ENCODE data around the gene FBXL3. TPM values are rescaled to one million over a fixed set of nuclear protein-coding genes. Genes with fewer than 3 reads are reported as not detected.

The FBXL3 gene
- polyA plus RNA-seq, 6 donors from 2014 or later = 32.2 to 54.4 (median 45.1) TPM

DNA sequence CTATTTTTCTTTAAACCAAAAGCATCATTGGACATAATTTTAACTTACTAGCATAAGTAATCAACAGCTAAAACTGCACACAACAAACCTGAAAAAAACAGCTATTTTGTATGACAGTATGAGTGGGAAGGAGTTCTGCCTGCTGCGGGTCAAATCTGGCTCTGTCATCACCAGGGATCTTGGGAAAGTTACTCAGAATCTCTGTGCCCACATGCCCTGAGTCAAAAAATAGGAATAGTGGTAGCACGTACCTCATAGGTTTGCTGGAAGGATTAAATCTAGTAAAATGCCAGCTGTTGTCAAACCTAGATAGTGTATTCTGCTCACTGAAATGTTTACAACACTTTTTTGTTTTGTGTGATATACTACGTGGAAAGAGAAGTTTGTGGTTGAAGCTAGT, 33.9 kb downstream of the FBXL3 start:
- Mint-ChIP-seq H3K27ac (peak overlapping the region; percentile 97 to 100 (median 99)), H3K4me3 (peak overlapping the region; percentile 89 to 99 (median 97)), H3K36me3 (peaks cover 0 to 8% of the 10 kb centered on the region in 2 donors), H3K27me3 (no peaks in the 10 kb centered on the region), H3K4me1 (peaks cover 31 to 38% (median 32%) of the 10 kb centered on the region in 3 donors), H3K9me3 (no peaks in the 10 kb centered on the region)
- DNase-seq = no peak
- ATAC-seq (ENCODE audit: low read depth in 2 of 2) = no peak

DNA sequence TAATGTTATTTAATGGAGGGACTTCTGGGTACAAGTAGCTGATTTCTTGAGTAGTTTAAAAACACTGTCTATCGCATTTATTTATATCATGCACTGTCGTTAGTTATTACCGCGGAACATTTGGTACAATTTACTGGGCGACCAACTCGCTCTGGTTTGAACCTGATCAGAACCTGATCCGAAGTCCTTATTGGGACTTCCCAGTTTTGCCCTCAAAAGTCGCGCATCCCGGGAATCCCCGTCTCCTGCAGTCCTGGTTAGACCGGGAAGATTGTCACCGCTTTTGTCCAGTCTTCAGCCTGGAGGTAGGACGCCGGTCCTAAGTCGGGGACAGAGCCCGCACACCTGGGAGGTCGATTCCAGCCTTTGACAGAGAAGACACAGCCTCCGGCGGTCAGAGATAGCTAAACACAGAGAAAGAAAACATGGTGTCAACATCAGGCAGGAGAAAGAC, 34.4 kb downstream of the FBXL3 start:
- no peak for ATAC-seq (ENCODE audit: low read depth in 2 of 2)
- Mint-ChIP-seq H3K36me3 (peaks cover 0 to 8% of the 10 kb centered on the region in 2 donors), H3K27me3 (no peaks in the 10 kb centered on the region), H3K9me3 (no peaks in the 10 kb centered on the region), H3K4me1 (peaks cover 30 to 35% (median 31%) of the 10 kb centered on the region in 3 donors), H3K27ac (peak overlapping the region; percentile 97 to 100 (median 99)), H3K4me3 (peak overlapping the region; percentile 89 to 99 (median 97))
- no peak for DNase-seq

DNA sequence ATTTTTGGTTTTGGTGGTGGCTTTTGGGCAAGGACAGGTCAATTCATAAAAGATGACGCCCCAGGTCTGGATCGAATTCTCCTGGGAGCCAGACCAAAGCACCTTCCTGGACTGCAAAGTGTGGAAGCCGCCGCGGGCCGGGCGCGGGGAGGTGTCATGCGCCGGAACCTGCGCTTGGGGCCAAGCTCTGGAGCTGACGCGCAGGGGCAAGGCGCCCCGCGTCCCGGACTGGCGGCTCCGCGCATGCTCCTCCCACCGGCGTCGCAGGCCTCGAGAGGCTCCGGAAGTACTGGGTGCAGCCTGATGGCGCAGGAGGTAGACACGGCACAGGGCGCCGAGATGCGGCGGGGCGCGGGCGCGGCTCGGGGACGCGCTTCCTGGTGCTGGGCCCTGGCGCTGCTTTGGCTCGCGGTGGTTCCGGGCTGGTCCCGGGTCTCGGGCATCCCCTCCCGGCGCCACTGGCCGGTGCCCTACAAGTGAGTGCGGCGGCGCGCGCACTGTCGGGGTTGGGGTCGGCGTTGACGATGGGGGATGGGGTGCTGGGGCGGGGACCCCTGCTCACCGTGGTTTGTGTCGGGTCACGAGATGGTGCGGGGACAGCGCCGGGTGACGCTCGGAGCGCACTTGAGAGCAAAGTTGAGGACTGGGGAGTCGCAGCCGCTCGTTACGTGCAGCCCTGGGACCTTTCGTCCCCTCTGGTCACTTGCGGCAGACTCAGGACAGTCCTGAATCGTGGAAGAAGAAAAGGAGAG, 35.0 kb downstream of the FBXL3 start, which contains the start of gene CLN5:
Gene CLN5, plus strand, starts transcription at position 286 of the 752 bp plus-strand sequence. Its CDS starts 18 bp downstream, at position 304.
- Mint-ChIP-seq H3K36me3 (peaks cover 0 to 8% of the 10 kb centered on the region in 2 donors), H3K27me3 (peaks cover 0 to 4% (median under 1%) of the 10 kb centered on the region in 3 donors), H3K4me3 (peak within 1 kb of the TSS; percentile 89 to 99 (median 97)), H3K27ac (peak within 1 kb of the TSS; percentile 97 to 100 (median 99)), H3K4me1 (peaks cover 30 to 35% (median 31%) of the 10 kb centered on the region in 3 donors), H3K9me3 (no peaks in the 10 kb centered on the region)
- ATAC-seq (ENCODE audit: low read depth in 2 of 2) = peak; percentile 90 to 91
- DNase-seq = peak; percentile 97

DNA sequence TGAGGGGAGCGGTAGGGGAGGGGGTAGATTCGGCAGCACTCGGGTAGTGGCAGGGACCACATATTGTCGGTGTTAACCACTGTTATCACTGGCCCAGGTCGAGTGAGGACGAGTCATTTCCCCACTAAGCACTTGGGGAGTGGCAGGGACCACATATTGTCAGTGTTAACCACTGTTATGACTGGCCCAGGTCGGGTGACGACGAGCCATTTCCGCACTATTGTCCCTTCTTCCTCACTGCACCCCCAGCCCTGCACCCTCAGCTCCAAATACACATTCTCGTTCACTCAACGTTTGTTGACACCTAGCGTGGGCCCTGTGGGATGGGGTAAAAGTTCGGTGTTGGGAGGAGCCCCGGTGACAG, 35.5 kb downstream of the FBXL3 start:
- H3K9me3 Mint-ChIP-seq = no peaks in the 10 kb centered on the region
- H3K36me3 Mint-ChIP-seq = peaks cover 0 to 3% of the 10 kb centered on the region in 2 donors
- peaks cover 28 to 32% (median 30%) of the 10 kb centered on the region in 3 donors for H3K4me1 Mint-ChIP-seq
- peak overlapping the region; percentile 89 to 99 (median 97) for H3K4me3 Mint-ChIP-seq
- DNase-seq (no peak), ATAC-seq (ENCODE audit: low read depth in 2 of 2) (peak; percentile 22 to 24)
- peaks cover 0 to 6% (median 4%) of the 10 kb centered on the region in 3 donors for H3K27me3 Mint-ChIP-seq
- peak overlapping the region; percentile 97 to 100 (median 99) for H3K27ac Mint-ChIP-seq

DNA sequence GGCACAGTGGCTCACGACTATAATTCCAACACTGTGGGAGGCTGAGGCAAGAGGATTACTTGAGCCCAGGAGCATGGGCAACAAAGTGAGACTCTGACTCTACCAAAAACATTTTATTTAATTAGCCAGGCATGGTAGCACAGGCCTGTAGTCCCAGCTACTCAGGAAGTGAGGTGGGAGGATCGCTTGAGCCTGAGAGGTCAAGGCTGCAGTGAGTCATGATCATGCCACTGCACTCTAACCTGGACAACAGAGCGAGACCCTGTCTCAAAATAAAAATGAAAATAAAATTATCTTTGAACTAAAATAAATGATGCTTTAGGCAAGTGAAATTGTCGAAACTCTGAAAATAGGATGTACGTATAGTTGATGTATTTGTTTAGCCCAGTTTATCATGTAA, 43.3 kb downstream of the FBXL3 start:
- Mint-ChIP-seq H3K36me3 (no peaks in the 10 kb centered on the region), H3K4me1 (peaks cover 0 to 7% (median 4%) of the 10 kb centered on the region in 3 donors), H3K4me3 (no peak overlapping the region), H3K27ac (peak overlapping the region in 1 of 6 donors; percentile 38), H3K27me3 (peaks cover 22 to 28% (median 26%) of the 10 kb centered on the region in 3 donors), H3K9me3 (no peaks in the 10 kb centered on the region)
- ATAC-seq (ENCODE audit: low read depth in 2 of 2) (no peak), DNase-seq (no peak)

- ATAC-seq (ENCODE audit: low read depth in 2 of 2) (no peak), DNase-seq (no peak)
- Mint-ChIP-seq H3K27me3 (peaks cover 27 to 34% (median 29%) of the 10 kb centered on the region in 3 donors), H3K4me3 (no peak overlapping the region), H3K36me3 (no peaks in the 10 kb centered on the region), H3K9me3 (no peaks in the 10 kb centered on the region), H3K4me1 (peaks cover 0 to 7% (median 4%) of the 10 kb centered on the region in 3 donors), H3K27ac (no peak overlapping the region)
These were observed 44.9 kb downstream of the FBXL3 start for GRCh38 chr13:76982061-76982460.

DNA sequence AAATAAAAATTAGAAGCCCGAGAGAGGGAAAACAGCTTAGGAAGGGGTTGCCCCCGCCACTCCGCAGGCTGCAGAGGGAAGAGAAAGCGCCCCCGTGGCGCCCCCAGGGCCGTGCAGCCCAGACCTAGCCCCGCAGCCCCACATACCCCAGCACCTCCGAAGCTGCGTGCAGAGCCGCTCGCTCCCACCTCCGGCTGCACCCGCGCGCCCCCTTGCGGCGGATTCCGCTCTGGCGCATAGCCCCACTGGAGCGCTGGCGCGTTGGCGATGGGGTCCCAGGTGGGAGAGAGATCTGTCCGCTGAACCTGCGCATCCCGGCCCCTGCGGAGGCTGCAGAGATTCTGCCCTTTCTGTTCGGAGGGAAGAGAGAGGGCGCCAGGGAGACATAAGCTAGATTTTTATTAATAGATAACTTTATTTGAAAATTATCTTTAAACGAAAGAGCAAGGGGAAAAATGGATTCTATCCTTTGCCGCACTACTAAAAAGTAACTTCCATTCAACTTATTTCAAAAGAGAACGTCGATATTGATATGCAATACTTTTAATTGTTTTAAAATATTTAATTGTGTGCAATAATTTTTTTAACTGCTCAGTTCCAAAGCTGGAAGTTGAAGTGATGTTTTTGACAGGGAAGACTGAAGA, 46.8 kb downstream of the FBXL3 start:
- H3K4me3 Mint-ChIP-seq = peak overlapping the region in 6 of 8 donors; percentile 23 to 77 (median 61)
- no peaks in the 10 kb centered on the region for H3K36me3 Mint-ChIP-seq
- ATAC-seq (ENCODE audit: low read depth in 2 of 2) (peak; percentile 100), DNase-seq (peak; percentile 80)
- H3K27ac Mint-ChIP-seq = no peak overlapping the region
- H3K4me1 Mint-ChIP-seq = peaks cover 0 to 7% (median 4%) of the 10 kb centered on the region in 3 donors
- no peaks in the 10 kb centered on the region for H3K9me3 Mint-ChIP-seq
- H3K27me3 Mint-ChIP-seq = peaks cover 27 to 42% (median 34%) of the 10 kb centered on the region in 3 donors

DNA sequence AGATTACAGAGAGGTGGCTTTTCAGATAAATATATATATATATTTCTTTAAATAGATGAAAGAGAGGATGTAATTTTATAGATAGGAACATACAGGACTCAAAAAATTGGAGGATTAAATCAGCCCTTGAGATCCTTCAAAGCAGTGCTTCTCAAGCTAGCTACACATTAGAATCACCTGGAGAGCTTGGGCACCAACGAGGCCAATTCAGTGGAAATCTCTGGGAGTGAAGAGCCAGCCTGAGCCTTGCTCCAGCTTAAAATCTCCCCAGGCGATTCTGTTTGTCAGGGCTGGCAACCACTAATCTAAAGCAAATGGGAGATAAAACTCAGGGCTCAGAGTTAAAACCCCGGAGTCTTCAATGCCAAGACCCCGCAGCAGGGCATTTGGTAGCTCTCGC, 50.0 kb downstream of the FBXL3 start:
- Mint-ChIP-seq H3K4me3 (no peak overlapping the region), H3K4me1 (peaks cover 4 to 9% (median 7%) of the 10 kb centered on the region in 3 donors), H3K9me3 (no peaks in the 10 kb centered on the region), H3K36me3 (no peaks in the 10 kb centered on the region), H3K27me3 (peaks cover 46 to 58% (median 56%) of the 10 kb centered on the region in 3 donors), H3K27ac (no peak overlapping the region)
- no peak for DNase-seq
- ATAC-seq (ENCODE audit: low read depth in 2 of 2) = no peak

- no peak for ATAC-seq (ENCODE audit: low read depth in 2 of 2)
- Mint-ChIP-seq H3K4me3 (no peak overlapping the region), H3K27ac (no peak overlapping the region), H3K36me3 (no peaks in the 10 kb centered on the region), H3K27me3 (peaks cover 44 to 56% (median 55%) of the 10 kb centered on the region in 3 donors), H3K9me3 (no peaks in the 10 kb centered on the region), H3K4me1 (peaks cover 4 to 9% (median 8%) of the 10 kb centered on the region in 3 donors)
- DNase-seq = no peak
These were observed 50.5 kb downstream of the FBXL3 start for GRCh38 chr13:76976490-76976889.

- H3K4me3 Mint-ChIP-seq = no peak overlapping the region
- H3K27ac Mint-ChIP-seq = no peak overlapping the region
- peaks cover 4 to 9% (median 8%) of the 10 kb centered on the region in 3 donors for H3K4me1 Mint-ChIP-seq
- DNase-seq (no peak), ATAC-seq (ENCODE audit: low read depth in 2 of 2) (no peak)
- peaks cover 42 to 56% (median 52%) of the 10 kb centered on the region in 3 donors for H3K27me3 Mint-ChIP-seq
- H3K9me3 Mint-ChIP-seq = no peaks in the 10 kb centered on the region
- H3K36me3 Mint-ChIP-seq = no peaks in the 10 kb centered on the region
These were observed 51.1 kb downstream of the FBXL3 start for GRCh38 chr13:76975863-76976262.

DNA sequence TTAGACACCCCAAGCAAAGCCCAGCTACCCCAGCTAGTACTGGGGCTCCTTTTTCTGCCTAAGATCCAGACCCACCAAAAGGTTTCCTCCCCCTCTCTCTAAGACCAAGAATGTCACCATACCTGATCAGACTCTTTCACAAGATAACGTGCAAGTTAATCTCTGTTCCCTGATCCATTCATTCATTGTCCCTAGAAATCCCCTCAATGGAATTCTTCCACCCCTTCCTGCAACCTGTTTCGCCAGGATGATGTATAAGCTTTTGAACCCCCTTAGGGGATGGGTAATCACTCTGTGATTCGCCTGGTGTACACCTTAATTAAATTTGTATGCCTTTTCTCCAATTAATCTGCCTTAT, 52.4 kb downstream of the FBXL3 start:
- ATAC-seq (ENCODE audit: low read depth in 2 of 2) (no peak), DNase-seq (no peak)
- Mint-ChIP-seq H3K9me3 (no peaks in the 10 kb centered on the region), H3K36me3 (no peaks in the 10 kb centered on the region), H3K27ac (no peak overlapping the region), H3K27me3 (peaks cover 45 to 62% (median 52%) of the 10 kb centered on the region in 3 donors), H3K4me3 (no peak overlapping the region), H3K4me1 (peaks cover 3 to 8% (median 4%) of the 10 kb centered on the region in 3 donors)

DNA sequence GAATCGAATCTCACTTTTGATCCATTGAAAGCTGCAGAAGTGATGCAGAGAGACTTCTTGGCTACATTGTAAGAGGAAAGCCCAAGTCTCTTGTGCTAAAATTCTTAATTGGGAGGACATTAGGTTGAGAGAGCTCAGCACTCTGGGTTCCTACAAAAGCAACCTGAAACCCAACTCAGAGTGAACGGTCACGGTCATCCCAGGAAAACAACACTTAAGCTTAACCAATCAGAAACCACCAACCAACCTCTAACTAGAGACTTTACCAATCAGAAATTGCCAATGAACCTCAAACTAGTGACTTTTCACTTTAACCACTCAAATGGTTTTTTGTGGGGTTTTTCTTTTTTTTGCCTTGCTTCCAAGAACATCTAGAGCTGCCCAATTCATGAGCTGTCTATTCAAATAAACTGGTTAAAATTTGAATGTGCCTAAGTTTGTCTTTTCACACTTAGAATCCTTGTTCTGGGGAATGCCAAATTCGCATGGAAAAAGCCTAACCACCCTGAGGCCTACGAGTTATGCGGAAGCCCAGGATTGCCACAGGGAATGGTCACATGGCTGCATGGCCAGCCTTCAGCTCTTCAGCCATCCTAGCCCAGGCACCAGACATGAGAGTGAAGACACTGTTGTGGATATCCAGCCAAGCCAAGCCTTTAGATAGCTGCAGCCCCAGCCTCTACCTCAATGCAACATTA, 52.9 kb downstream of the FBXL3 start:
- no peak overlapping the region for H3K4me3 Mint-ChIP-seq
- no peak for DNase-seq
- H3K27me3 Mint-ChIP-seq = peaks cover 49 to 60% (median 53%) of the 10 kb centered on the region in 3 donors

More for the DNA sequence above, 52.9 kb downstream of the FBXL3 start:
- H3K27ac Mint-ChIP-seq = no peak overlapping the region
- H3K36me3 Mint-ChIP-seq = no peaks in the 10 kb centered on the region
- H3K9me3 Mint-ChIP-seq = no peaks in the 10 kb centered on the region
- ATAC-seq (ENCODE audit: low read depth in 2 of 2) = no peak
- H3K4me1 Mint-ChIP-seq = peaks cover 3 to 8% (median 3%) of the 10 kb centered on the region in 3 donors

Measured in naive B cell (primary cell).